HepG2 (cell line): ENCODE results near the gene DHRS12. TPM values are rescaled to one million over a fixed set of nuclear protein-coding genes. Genes with fewer than 3 reads are reported as not detected.

Source experiments
- CENPT ChIP-seq: sonication (generic); formaldehyde crosslinking; IDR thresholded peaks from 2 replicates; pipeline ENCODE4 v1.8.0; 2022; ENCODE audit warnings: low read depth, mild to moderate bottlenecking, moderate library complexity, missing genetic modification reagents
- ETV6 ChIP-seq: sonication (generic); formaldehyde crosslinking; conservative IDR thresholded peaks from 2 replicates; pipeline ENCODE4 v1.4.0; 2020; ENCODE audit warnings: missing genetic modification reagents
- GATAD2A ChIP-seq: IDR thresholded peaks from 2 replicates; pipeline ENCODE4 v1.6.1; 2016
- HINFP ChIP-seq: sonication (generic); formaldehyde crosslinking; IDR thresholded peaks from 2 replicates; pipeline ENCODE4 v1.4.0; 2020; ENCODE audit warnings: low read depth, mild to moderate bottlenecking, missing genetic modification reagents
- HNRNPK ChIP-seq: fragments of 200-400 bp; formaldehyde crosslinking; IDR thresholded peaks from 2 replicates; pipeline ENCODE4 v1.6.1; 2018; ENCODE audit warnings: low read length, low read depth, moderate library complexity, mild to moderate bottlenecking; ENCODE audit not compliant: poor library complexity, severe bottlenecking
- IRX3 ChIP-seq: sonication (generic); formaldehyde crosslinking; IDR thresholded peaks from 2 replicates; pipeline ENCODE4 v1.8.1; 2023; ENCODE audit warnings: mild to moderate bottlenecking, low read depth, missing genetic modification reagents, borderline replicate concordance
- MNT ChIP-seq: fragments of 450-650 bp; IDR thresholded peaks from 2 replicates; pipeline ENCODE4 v1.6.1; 2016
- MTF1 ChIP-seq: sonication (generic); formaldehyde crosslinking; IDR thresholded peaks from 2 replicates; pipeline ENCODE4 v1.5.0; 2020; ENCODE audit warnings: missing genetic modification reagents
- MZF1 ChIP-seq: sonication (generic); formaldehyde crosslinking; IDR thresholded peaks from 2 replicates; pipeline ENCODE4 v1.8.1; 2023; ENCODE audit warnings: mild to moderate bottlenecking, missing genetic modification reagents, borderline replicate concordance
- PREB ChIP-seq: sonication (generic); formaldehyde crosslinking; IDR thresholded peaks from 2 replicates; pipeline ENCODE4 v1.4.0; 2020; ENCODE audit warnings: missing genetic modification reagents
- SATB2 ChIP-seq: sonication (generic); formaldehyde crosslinking; IDR thresholded peaks from 2 replicates; pipeline ENCODE4 v1.5.0; 2020; ENCODE audit warnings: missing genetic modification reagents
- SETDB1 ChIP-seq: sonication (generic); formaldehyde crosslinking; IDR thresholded peaks from 2 replicates; pipeline ENCODE4 v1.5.1; 2020; ENCODE audit warnings: missing genetic modification reagents, mild to moderate bottlenecking, borderline replicate concordance
- XRCC5 ChIP-seq: fragments of 200-400 bp; formaldehyde crosslinking; optimal IDR thresholded peaks from 2 replicates; pipeline ENCODE3; 2017; ENCODE audit warnings: mild to moderate bottlenecking, low read length
- ZBTB26 ChIP-seq: IDR thresholded peaks from 2 replicates; pipeline ENCODE4 v1.6.1; 2016; ENCODE audit warnings: missing compliant biosample characterization, missing genetic modification reagents, borderline replicate concordance
- ZBTB38 ChIP-seq: sonication (generic); formaldehyde crosslinking; IDR thresholded peaks from 2 replicates; pipeline ENCODE4 v1.5.1; 2020; ENCODE audit warnings: mild to moderate bottlenecking, missing genetic modification reagents
- ZNF275 ChIP-seq: sonication (generic); formaldehyde crosslinking; IDR thresholded peaks from 2 replicates; pipeline ENCODE4 v1.8.0; 2022; ENCODE audit warnings: missing genetic modification reagents, mild to moderate bottlenecking, inconsistent platforms, borderline replicate concordance
- ZNF280D ChIP-seq: sonication (generic); formaldehyde crosslinking; IDR thresholded peaks from 2 replicates; pipeline ENCODE4 v1.5.1; 2020; ENCODE audit warnings: mild to moderate bottlenecking, missing genetic modification reagents
- ZNF749 ChIP-seq: sonication (generic); formaldehyde crosslinking; IDR thresholded peaks from 2 replicates; pipeline ENCODE4 v1.8.0; 2022; ENCODE audit warnings: mild to moderate bottlenecking, missing genetic modification reagents, moderate library complexity, borderline replicate concordance
- ZZZ3 ChIP-seq: sonication (generic); formaldehyde crosslinking; IDR thresholded peaks from 2 replicates; pipeline ENCODE4 v1.4.0; 2020; ENCODE audit warnings: missing genetic modification reagents, mild to moderate bottlenecking, borderline replicate concordance
- polyA plus RNA-seq, 8 experiments: library from polyadenylated mRNA; depleted of rRNA in 3 of 8; stranded (reverse) in 7 of 8; unstranded in 1 of 8; fragments of >200 nt; fragmentation: Illumina TruSeq in 4 of 8; extraction: Trizol in 4 of 8; gene quantifications; 2 replicates each; pipeline versions ENCODE4 v1.2.1 to v1.2.3, GENCODE V29; 2011 to 2016; ENCODE audit warnings: low read depth in 4 of 8, missing spikeins in 1 of 8, mixed read lengths in 1 of 8; ENCODE audit not compliant: insufficient read depth in 1 of 8
- total RNA-seq, 5 experiments: library from RNA; depleted of rRNA; stranded (reverse); fragments of >200 nt; fragmentation: Illumina TruSeq; extraction: Trizol; gene quantifications; 2 replicates each; pipeline ENCODE4 v1.2.3, GENCODE V29; 2016; ENCODE audit warnings: low read depth in 1 of 5

Gene DHRS12
- total and polyA plus RNA-seq, 2 of the 13 experiments (the other 11 are each of a cell fraction or from before 2014, with no cell fraction given) = 7.2 to 8.4 TPM

- TF ChIP-seq MNT (no peak), HINFP (CRISPR knock-in tag) (no peak), SATB2 (CRISPR knock-in tag) (no peak), XRCC5 (peak; percentile 79), ZBTB26 (CRISPR knock-in tag) (no peak), MTF1 (CRISPR knock-in tag) (no peak), ZNF275 (no peak), ZNF749 (CRISPR knock-in tag) (no peak), MZF1 (CRISPR knock-in tag) (no peak), SETDB1 (CRISPR knock-in tag) (no peak), IRX3 (CRISPR knock-in tag) (no peak), CENPT (CRISPR knock-in tag) (no peak), HNRNPK (no peak), ZBTB38 (CRISPR knock-in tag) (peak; percentile 15; the same call in 1 of the 2 replicates), PREB (CRISPR knock-in tag) (no peak), ZNF280D (CRISPR knock-in tag) (0 out of 2 replicates have a peak, but pooled peaks have one; percentile 63), ZZZ3 (CRISPR knock-in tag) (no peak), GATAD2A (CRISPR knock-in tag) (peak; percentile 37; the same call in 1 of the 2 replicates), ETV6 (no peak)
Measured at GRCh38 chr13:51844862-51845573, 41.1 kb upstream of the DHRS12 start, which contains the start of gene TMEM272 (continued).
